ENCODE data around the gene AXDND1. TPM values are rescaled to one million over a fixed set of nuclear protein-coding genes. Genes with fewer than 3 reads are reported as not detected.

AXDND1 gene
- polyA plus RNA-seq, 1 of the 3 experiments (the other 2 are of a cell fraction), result 0.16 TPM

GRCh38 chr1:179385510-179385909 is 19.7 kb downstream of the AXDND1 start:
- Histone ChIP-seq H3K79me2 (ENCODE audit: insufficient read depth) (no peaks in the 10 kb centered on the region), H3K27ac (ENCODE audit: low read depth in 2 of 2, low read length in 1 of 2) (no peak overlapping the region), H3K4me2 (no peak overlapping the region), H3K4me1 (ENCODE audit: control insufficient read depth in 1 of 2, insufficient read depth in 2 of 2, low read depth in 1 of 2, low read length in 1 of 2) (no peaks in the 10 kb centered on the region), H3K9me3 (no peaks in the 10 kb centered on the region), H3K36me3 (replicated peaks in 1 of 2; ENCODE audit: control insufficient read depth in 1 of 2, insufficient read depth in 2 of 2, low read length in 1 of 2) (no peaks in the 10 kb centered on the region), H3K4me3 (ENCODE audit: low read depth in 2 of 2, low read length in 1 of 2) (no peak overlapping the region), H3K9ac (no peak overlapping the region), H3K9me2 (no peaks in the 10 kb centered on the region), H2AFZ (ENCODE audit: low read depth) (no peak overlapping the region), H4K20me1 (ENCODE audit: insufficient read depth) (no peaks in the 10 kb centered on the region), H3F3A (replicated peaks; ENCODE audit: insufficient read depth) (no peaks in the 10 kb centered on the region), H3K27me3 (ENCODE audit: insufficient read depth) (no peaks in the 10 kb centered on the region)
- TF ChIP-seq PBX3 (IDR thresholded peaks at IDR 0.05) (no peak), TCF12 (IDR thresholded peaks at IDR 0.05) (no peak), ZBTB33 (IDR thresholded peaks at IDR 0.05; ENCODE audit: borderline replicate concordance, low read depth) (no peak), ELF1 (IDR thresholded peaks at IDR 0.05) (no peak), CTCF (IDR thresholded peaks at IDR 0.05) (no peak), EZH2phosphoT487 (IDR thresholded peaks at IDR 0.05; ENCODE audit: borderline replicate concordance, low read depth) (no peak), EP300 (IDR thresholded peaks at IDR 0.05; ENCODE audit: borderline replicate concordance in 1 of 2, low read depth in 1 of 2, low read length in 1 of 2) (no peak), GABPA (IDR thresholded peaks at IDR 0.05; ENCODE audit: low read depth) (no peak), SMC3 (IDR thresholded peaks at IDR 0.05; ENCODE audit: low read depth, low read length) (no peak), REST (IDR thresholded peaks at IDR 0.05; ENCODE audit: low read depth, low read length) (no peak), JUND (IDR thresholded peaks at IDR 0.05) (no peak), MAX (IDR thresholded peaks at IDR 0.05; ENCODE audit: low read depth) (no peak), SIN3A (IDR thresholded peaks at IDR 0.05; ENCODE audit: borderline replicate concordance, low read depth, low read length) (no peak), YY1 (IDR thresholded peaks at IDR 0.05; ENCODE audit: low read depth) (no peak), NFIC (IDR thresholded peaks at IDR 0.05; ENCODE audit: borderline replicate concordance) (no peak), NRF1 (IDR thresholded peaks at IDR 0.05; ENCODE audit: low read depth, low read length) (no peak), FOSL2 (IDR thresholded peaks at IDR 0.05; ENCODE audit: borderline replicate concordance, low read depth) (no peak)
- POLR2A ChIA-PET, result interaction anchor here (0.6 kb wide), 1 partner anchor 1927 kb away, joined by 3 read pairs; no protein-coding TSS in a partner anchor
- no peak for DNase-seq
- CTCF ChIA-PET, result no interaction called here
- WGBS (ENCODE audit: low lambda C conversion rate), result 91% methylated on average over 1 of the region's 1 CpG

Measured in SK-N-SH (cell line).